Measurements from ENCODE around the gene GMDS. TPM values are rescaled to one million over a fixed set of nuclear protein-coding genes. Genes with fewer than 3 reads are reported as not detected.

GMDS gene
- total and polyA plus RNA-seq, 2 donors (not counting 1 experiment from before 2014, with no cell fraction given) = 11.5 to 16.4 TPM

- Mint-ChIP-seq H3K4me1 (peaks cover 24% of the 10 kb centered on the region), H3K27me3 (no peaks in the 10 kb centered on the region), H3K27ac (no peak overlapping the region), H3K9me3 (ENCODE audit: insufficient read depth) (peaks cover 2% of the 10 kb centered on the region), H3K4me3 (no peak overlapping the region)
- H3K36me3 ChIP-seq (replicated peaks in 1 of 2; ENCODE audit: control extremely low read depth in 1 of 2, control insufficient read depth in 1 of 2, extremely low read depth in 1 of 2, insufficient read depth in 2 of 2, low read length in 1 of 2) = no peaks in the 10 kb centered on the region
- no peak overlapping the region for H2AFZ ChIP-seq (ENCODE audit: insufficient read depth, low read depth, low read length, poor library complexity, severe bottlenecking)
- intact Hi-C loops (cut with micrococcal nuclease) = no loop called here
- DNase-seq (no peak), ATAC-seq (ENCODE audit: low read depth) (no peak)
- 44% methylated on average over 3 of the region's 11 CpGs for WGBS (ENCODE audit: insufficient coverage)
- H3K4me1 ChIP-seq (ENCODE audit: control insufficient read depth in 2 of 2, insufficient read depth in 2 of 2, low read length in 2 of 2) = peaks cover 0 to 18% of the 10 kb centered on the region in 2 donors
- CTCF ChIA-PET = no interaction called here
- H3K79me2 ChIP-seq (ENCODE audit: control insufficient read depth, insufficient read depth, low read length) = no peaks in the 10 kb centered on the region
- no peak overlapping the region for H3K27ac ChIP-seq (ENCODE audit: low read length in 2 of 2)
- peaks cover 0 to 4% (median 0%) of the 10 kb centered on the region in 3 donors for H3K9me3 ChIP-seq (ENCODE audit: control extremely low read depth in 1 of 3, control insufficient read depth in 2 of 3, insufficient read depth in 1 of 3, low read length in 2 of 3)
- TF ChIP-seq CTCF (IDR thresholded peaks at IDR 0.05) = no peak
- no peak for TF ChIP-seq EZH2 (IDR thresholded peaks at IDR 0.05; ENCODE audit: borderline replicate concordance, insufficient read depth, low read depth, low read length, poor library complexity, severe bottlenecking)
- no peak overlapping the region for H3K4me3 ChIP-seq (ENCODE audit: control extremely low read depth in 1 of 5, extremely low read depth in 1 of 5, insufficient read depth in 1 of 5, low read depth in 2 of 5, low read length in 4 of 5)
- no peaks in the 10 kb centered on the region for H4K20me1 ChIP-seq (ENCODE audit: control insufficient read depth, insufficient read depth, low read length, poor library complexity, severe bottlenecking)
- H3K4me2 ChIP-seq (replicated peaks; ENCODE audit: low read depth, low read length, poor library complexity, severe bottlenecking) = no peak overlapping the region
- H3K9ac ChIP-seq (ENCODE audit: low read length) = no peak overlapping the region
- no peaks in the 10 kb centered on the region for H3K27me3 ChIP-seq (replicated peaks in 1 of 4; ENCODE audit: control extremely low read depth in 1 of 4, control insufficient read depth in 3 of 4, insufficient read depth in 4 of 4, low read length in 3 of 4)
- POLR2A ChIA-PET = no interaction called here
Observed at GRCh38 chr6:1821513-1822183, 423.8 kb downstream of the GMDS start.

GRCh38 chr6:1821164-1821512, 424.3 kb downstream of the GMDS start:
- Histone ChIP-seq H3K4me2 (replicated peaks; ENCODE audit: low read depth, low read length, poor library complexity, severe bottlenecking) (no peak overlapping the region), H3K4me1 (ENCODE audit: control insufficient read depth in 2 of 2, insufficient read depth in 2 of 2, low read length in 2 of 2) (peaks cover 0 to 18% of the 10 kb centered on the region in 2 donors), H3K9ac (ENCODE audit: low read length) (no peak overlapping the region), H3K4me3 (ENCODE audit: control extremely low read depth in 1 of 5, extremely low read depth in 1 of 5, insufficient read depth in 1 of 5, low read depth in 2 of 5, low read length in 4 of 5) (no peak overlapping the region), H3K27ac (ENCODE audit: low read length in 2 of 2) (no peak overlapping the region), H3K36me3 (replicated peaks in 1 of 2; ENCODE audit: control extremely low read depth in 1 of 2, control insufficient read depth in 1 of 2, extremely low read depth in 1 of 2, insufficient read depth in 2 of 2, low read length in 1 of 2) (no peaks in the 10 kb centered on the region), H3K27me3 (replicated peaks in 1 of 4; ENCODE audit: control extremely low read depth in 1 of 4, control insufficient read depth in 3 of 4, insufficient read depth in 4 of 4, low read length in 3 of 4) (no peaks in the 10 kb centered on the region), H3K79me2 (ENCODE audit: control insufficient read depth, insufficient read depth, low read length) (no peaks in the 10 kb centered on the region), H2AFZ (ENCODE audit: insufficient read depth, low read depth, low read length, poor library complexity, severe bottlenecking) (no peak overlapping the region), H4K20me1 (ENCODE audit: control insufficient read depth, insufficient read depth, low read length, poor library complexity, severe bottlenecking) (no peaks in the 10 kb centered on the region), H3K9me3 (ENCODE audit: control extremely low read depth in 1 of 3, control insufficient read depth in 2 of 3, insufficient read depth in 1 of 3, low read length in 2 of 3) (peaks cover 0 to 4% (median 0%) of the 10 kb centered on the region in 3 donors)
- ATAC-seq (ENCODE audit: low read depth) = no peak
- intact Hi-C loops (cut with micrococcal nuclease) = no loop called here
- H3K4me1 Mint-ChIP-seq = peaks cover 24% of the 10 kb centered on the region
- DNase-seq = no peak
- POLR2A ChIA-PET = no interaction called here
- WGBS (ENCODE audit: insufficient coverage) = 99% methylated on average over 8 of the region's 11 CpGs
- H3K4me3 Mint-ChIP-seq = no peak overlapping the region
- peaks cover 2% of the 10 kb centered on the region for H3K9me3 Mint-ChIP-seq (ENCODE audit: insufficient read depth)
- no peak overlapping the region for H3K27ac Mint-ChIP-seq
- H3K27me3 Mint-ChIP-seq = no peaks in the 10 kb centered on the region
- CTCF ChIA-PET = no interaction called here
- TF ChIP-seq CTCF (IDR thresholded peaks at IDR 0.05) (no peak), EZH2 (IDR thresholded peaks at IDR 0.05; ENCODE audit: borderline replicate concordance, insufficient read depth, low read depth, low read length, poor library complexity, severe bottlenecking) (no peak)
